ENCODE data around the gene AP1G1. TPM values are rescaled to one million over a fixed set of nuclear protein-coding genes. Genes with fewer than 3 reads are reported as not detected.

The AP1G1 gene
- polyA plus RNA-seq, 3 donors: 6.7 to 43.8 (median 10.7) TPM

DNA sequence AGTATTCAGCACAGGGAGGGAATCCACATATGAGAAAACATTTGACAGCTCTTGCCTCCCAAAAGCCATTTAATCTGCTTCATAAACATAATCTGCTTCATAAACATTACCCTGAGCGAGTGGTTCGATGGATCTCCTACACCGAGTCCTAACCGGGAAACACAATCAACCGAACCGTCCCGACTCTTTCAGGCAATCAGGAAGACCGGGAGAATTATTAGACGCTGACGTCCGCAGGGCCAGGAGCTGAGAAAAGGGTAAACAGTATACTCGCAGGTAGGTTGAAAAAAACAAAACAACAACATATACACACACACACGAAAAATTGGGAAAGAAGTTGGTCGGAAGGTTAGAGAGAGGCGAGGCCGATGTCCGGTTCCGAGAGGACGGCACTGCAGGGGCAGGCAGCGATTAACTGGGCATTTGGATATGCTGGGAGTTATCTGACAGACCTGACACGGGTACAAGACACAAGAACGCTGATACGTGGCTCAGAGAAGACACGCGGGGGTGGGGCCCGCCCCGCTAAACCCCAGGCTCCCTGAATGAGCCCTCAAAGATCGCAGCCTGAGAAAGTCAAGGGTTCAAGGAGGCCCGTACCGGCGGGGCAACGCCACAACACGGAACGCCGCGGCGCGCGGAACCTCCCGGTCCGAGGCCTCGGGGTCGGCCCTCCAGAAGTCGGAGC is 585 bp downstream of the AP1G1 start:
- intact Hi-C loops (cut with micrococcal nuclease): loop anchor here (2.0 to 10.0 kb wide), 5 partner anchors 37 to 284 kb away; partner anchors contain the start of genes ATXN1L (in 2 of the 2), IST1 (in 2 of the 2), DHX38 (in 1 of the 2) and PHLPP2 (in 1 of the 2)
- H3K27ac ChIP-seq (ENCODE audit: low read depth in 1 of 2, low read length in 2 of 2): peak overlapping the region; percentile 97 to 99
- TF ChIP-seq, protein P1, sequence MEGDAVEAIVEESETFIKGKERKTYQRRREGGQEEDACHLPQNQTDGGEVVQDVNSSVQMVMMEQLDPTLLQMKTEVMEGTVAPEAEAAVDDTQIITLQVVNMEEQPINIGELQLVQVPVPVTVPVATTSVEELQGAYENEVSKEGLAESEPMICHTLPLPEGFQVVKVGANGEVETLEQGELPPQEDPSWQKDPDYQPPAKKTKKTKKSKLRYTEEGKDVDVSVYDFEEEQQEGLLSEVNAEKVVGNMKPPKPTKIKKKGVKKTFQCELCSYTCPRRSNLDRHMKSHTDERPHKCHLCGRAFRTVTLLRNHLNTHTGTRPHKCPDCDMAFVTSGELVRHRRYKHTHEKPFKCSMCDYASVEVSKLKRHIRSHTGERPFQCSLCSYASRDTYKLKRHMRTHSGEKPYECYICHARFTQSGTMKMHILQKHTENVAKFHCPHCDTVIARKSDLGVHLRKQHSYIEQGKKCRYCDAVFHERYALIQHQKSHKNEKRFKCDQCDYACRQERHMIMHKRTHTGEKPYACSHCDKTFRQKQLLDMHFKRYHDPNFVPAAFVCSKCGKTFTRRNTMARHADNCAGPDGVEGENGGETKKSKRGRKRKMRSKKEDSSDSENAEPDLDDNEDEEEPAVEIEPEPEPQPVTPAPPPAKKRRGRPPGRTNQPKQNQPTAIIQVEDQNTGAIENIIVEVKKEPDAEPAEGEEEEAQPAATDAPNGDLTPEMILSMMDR (IDR thresholded peaks at IDR 0.05): no peak
- H3K36me3 ChIP-seq (replicated peaks in 1 of 2; ENCODE audit: control insufficient read depth in 1 of 2, insufficient read depth in 2 of 2, low read length in 2 of 2): peaks cover 3 to 16% of the 10 kb centered on the region in 2 donors
- peak overlapping the region; percentile 79 to 95 (median 92) for H3K4me3 ChIP-seq (replicated peaks in 1 of 3; ENCODE audit: low read depth in 2 of 3, low read length in 3 of 3)
- H4K20me1 ChIP-seq (ENCODE audit: insufficient read depth, low read length): peaks cover 17% of the 10 kb centered on the region
- Mint-ChIP-seq H3K4me3 (peak overlapping the region; percentile 96), H3K27me3 (ENCODE audit: low read depth in 3 of 3) (no peaks in the 10 kb centered on the region), H3K36me3 (peaks cover 4 to 25% of the 10 kb centered on the region in 2 donors), H3K4me1 (peaks cover 38% of the 10 kb centered on the region), H3K9me3 (no peaks in the 10 kb centered on the region), H3K27ac (peak overlapping the region; percentile 98 to 100 (median 100))
- peak overlapping the region; percentile 99 for H3K9ac ChIP-seq (ENCODE audit: insufficient read depth, low read length, poor library complexity, severe bottlenecking)
- H3K27me3 ChIP-seq (ENCODE audit: control insufficient read depth in 2 of 2, insufficient read depth in 2 of 2, low read length in 2 of 2): no peaks in the 10 kb centered on the region
- peak overlapping the region; percentile 77 for H3K4me2 ChIP-seq (replicated peaks; ENCODE audit: extremely low read depth, low read length, poor library complexity, severe bottlenecking)
- under 1% methylated on average over 30 of the region's 44 CpGs for WGBS (ENCODE audit: insufficient coverage)
- no peak for DNase-seq
- peaks cover 23 to 27% of the 10 kb centered on the region in 2 donors for H3K4me1 ChIP-seq (ENCODE audit: control insufficient read depth in 1 of 2, insufficient read depth in 2 of 2, low read length in 2 of 2)
- H3K9me3 ChIP-seq (replicated peaks in 1 of 2; ENCODE audit: control insufficient read depth in 1 of 2, insufficient read depth in 1 of 2, low read length in 2 of 2): no peaks in the 10 kb centered on the region
- peaks cover 59% of the 10 kb centered on the region for H3K79me2 ChIP-seq (ENCODE audit: insufficient read depth, low read length)
- peak overlapping the region; percentile 73 for H2AFZ ChIP-seq (ENCODE audit: insufficient read depth, low read depth, low read length, poor library complexity, severe bottlenecking)

DNA sequence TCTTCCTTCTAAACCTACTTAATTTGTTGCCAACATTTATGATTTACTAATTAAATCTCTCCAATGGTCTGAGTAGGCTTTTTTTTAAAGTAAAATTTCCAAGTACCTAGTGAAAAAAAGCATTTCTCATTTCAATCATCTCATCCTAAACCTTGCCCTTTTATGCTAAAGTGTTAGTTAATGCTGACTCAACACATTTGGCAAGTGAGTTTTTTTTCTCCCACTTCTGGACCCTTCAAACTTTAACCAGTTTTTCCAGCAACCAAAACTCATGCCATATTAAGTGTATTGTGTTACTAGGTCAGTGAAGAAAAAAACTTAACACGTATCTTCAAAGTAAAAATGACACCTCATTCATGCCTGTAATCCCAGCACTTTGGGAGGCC is 5.3 kb downstream of the AP1G1 start:
- H3K27ac ChIP-seq (ENCODE audit: low read depth in 1 of 2, low read length in 2 of 2): no peak overlapping the region
- TF ChIP-seq, protein P1 (IDR thresholded peaks at IDR 0.05): no peak
- H3K4me1 ChIP-seq (ENCODE audit: control insufficient read depth in 1 of 2, insufficient read depth in 2 of 2, low read length in 2 of 2): peaks cover 10 to 18% of the 10 kb centered on the region in 2 donors
- peaks cover 58% of the 10 kb centered on the region for H4K20me1 ChIP-seq (ENCODE audit: insufficient read depth, low read length)
- H3K36me3 ChIP-seq (replicated peaks in 1 of 2; ENCODE audit: control insufficient read depth in 1 of 2, insufficient read depth in 2 of 2, low read length in 2 of 2): peaks cover 11 to 44% of the 10 kb centered on the region in 2 donors
- no peak overlapping the region for H3K4me3 ChIP-seq (replicated peaks in 1 of 3; ENCODE audit: low read depth in 2 of 3, low read length in 3 of 3)
- no peaks in the 10 kb centered on the region for H3K27me3 Mint-ChIP-seq (ENCODE audit: low read depth in 3 of 3)
- WGBS (ENCODE audit: insufficient coverage): no CpG with 5 or more reads among the region's 1 CpG
- no peaks in the 10 kb centered on the region for H3K9me3 Mint-ChIP-seq
- peak overlapping the region in 2 of 7 donors; percentile 13 to 50 for H3K27ac Mint-ChIP-seq
- no peaks in the 10 kb centered on the region for H3K27me3 ChIP-seq (ENCODE audit: control insufficient read depth in 2 of 2, insufficient read depth in 2 of 2, low read length in 2 of 2)
- no peak overlapping the region for H3K9ac ChIP-seq (ENCODE audit: insufficient read depth, low read length, poor library complexity, severe bottlenecking)
- peaks cover 99% of the 10 kb centered on the region for H3K79me2 ChIP-seq (ENCODE audit: insufficient read depth, low read length)
- H3K4me2 ChIP-seq (replicated peaks; ENCODE audit: extremely low read depth, low read length, poor library complexity, severe bottlenecking): no peak overlapping the region
- no peak overlapping the region for H2AFZ ChIP-seq (ENCODE audit: insufficient read depth, low read depth, low read length, poor library complexity, severe bottlenecking)
- peaks cover 22% of the 10 kb centered on the region for H3K4me1 Mint-ChIP-seq
- intact Hi-C loops (cut with micrococcal nuclease): loop anchor here in 1 of 2 donors (10.0 kb wide), 1 partner anchor 78 kb away; the partner anchor contains the start of gene PHLPP2
- no peak overlapping the region for H3K4me3 Mint-ChIP-seq
- H3K36me3 Mint-ChIP-seq: peaks cover 13 to 51% of the 10 kb centered on the region in 2 donors
- H3K9me3 ChIP-seq (replicated peaks in 1 of 2; ENCODE audit: control insufficient read depth in 1 of 2, insufficient read depth in 1 of 2, low read length in 2 of 2): no peaks in the 10 kb centered on the region
- no peak for DNase-seq
